OCI-LY7 (cell line): ENCODE data around the gene TIMM23.

Source experiments
- EZH2phosphoT487 ChIP-seq: fragments of 200-600 bp; sonication (generic); IDR thresholded peaks from 2 replicates; pipeline ENCODE4 v1.6.1; 2018; ENCODE audit warnings: low read depth, borderline replicate concordance, mild to moderate bottlenecking, mixed run types, antibody characterized with exemption, low read length, moderate library complexity, mixed read lengths
- TF ChIP-seq, protein P1 (sequence below): fragments of 200-600 bp; sonication (generic); conservative IDR thresholded peaks from 2 replicates; pipeline ENCODE4 v1.5.1; 2014; ENCODE audit warnings: mild to moderate bottlenecking, antibody characterized with exemption, low read length, moderate library complexity, mixed read lengths

GRCh38 chr10:46035923-46036849 is 63.9 kb downstream of the TIMM23 start:
- TF ChIP-seq, protein P1, sequence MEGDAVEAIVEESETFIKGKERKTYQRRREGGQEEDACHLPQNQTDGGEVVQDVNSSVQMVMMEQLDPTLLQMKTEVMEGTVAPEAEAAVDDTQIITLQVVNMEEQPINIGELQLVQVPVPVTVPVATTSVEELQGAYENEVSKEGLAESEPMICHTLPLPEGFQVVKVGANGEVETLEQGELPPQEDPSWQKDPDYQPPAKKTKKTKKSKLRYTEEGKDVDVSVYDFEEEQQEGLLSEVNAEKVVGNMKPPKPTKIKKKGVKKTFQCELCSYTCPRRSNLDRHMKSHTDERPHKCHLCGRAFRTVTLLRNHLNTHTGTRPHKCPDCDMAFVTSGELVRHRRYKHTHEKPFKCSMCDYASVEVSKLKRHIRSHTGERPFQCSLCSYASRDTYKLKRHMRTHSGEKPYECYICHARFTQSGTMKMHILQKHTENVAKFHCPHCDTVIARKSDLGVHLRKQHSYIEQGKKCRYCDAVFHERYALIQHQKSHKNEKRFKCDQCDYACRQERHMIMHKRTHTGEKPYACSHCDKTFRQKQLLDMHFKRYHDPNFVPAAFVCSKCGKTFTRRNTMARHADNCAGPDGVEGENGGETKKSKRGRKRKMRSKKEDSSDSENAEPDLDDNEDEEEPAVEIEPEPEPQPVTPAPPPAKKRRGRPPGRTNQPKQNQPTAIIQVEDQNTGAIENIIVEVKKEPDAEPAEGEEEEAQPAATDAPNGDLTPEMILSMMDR = peak; percentile 56
- TF ChIP-seq EZH2phosphoT487 = no peak
